ENCODE results near the gene MFN2. TPM values are rescaled to one million over a fixed set of nuclear protein-coding genes. Genes with fewer than 3 reads are reported as not detected.

Gene MFN2
- polyA plus RNA-seq, 3 donors from 2014 or later = 34.9 to 55.9 (median 37.7) TPM

- no peak for DNase-seq
- no peaks in the 10 kb centered on the region for H3K9me3 Mint-ChIP-seq
- H3K4me1 Mint-ChIP-seq = no peaks in the 10 kb centered on the region
- no peak overlapping the region for H3K27ac Mint-ChIP-seq
- H3K36me3 Mint-ChIP-seq = peaks cover 6 to 35% (median 11%) of the 10 kb centered on the region in 3 donors
- H3K27me3 Mint-ChIP-seq (ENCODE audit: low read depth in 3 of 3) = peaks cover 0 to 2% (median 0%) of the 10 kb centered on the region in 3 donors
- no peak overlapping the region for H3K4me3 Mint-ChIP-seq
These were observed 30.7 kb downstream of the MFN2 start for GRCh38 chr1:12010746-12011570.

GRCh38 chr1:12011998-12012397, 31.8 kb downstream of the MFN2 start:
- Mint-ChIP-seq H3K4me3 (no peak overlapping the region), H3K4me1 (no peaks in the 10 kb centered on the region), H3K27ac (no peak overlapping the region)

GRCh38 chr1:12012560-12013316, 32.5 kb downstream of the MFN2 start:
- no peak for DNase-seq
- Mint-ChIP-seq H3K9me3 (no peaks in the 10 kb centered on the region), H3K27ac (peak overlapping the region in 1 of 6 donors; percentile 46), H3K4me1 (no peaks in the 10 kb centered on the region), H3K27me3 (ENCODE audit: low read depth in 3 of 3) (peaks cover 0 to 2% (median 0%) of the 10 kb centered on the region in 3 donors), H3K4me3 (no peak overlapping the region), H3K36me3 (peaks cover under 1 to 24% (median 7%) of the 10 kb centered on the region in 3 donors)

More at GRCh38 chr1:12011998-12012397, 31.8 kb downstream of the MFN2 start:
- no peak for DNase-seq
- Mint-ChIP-seq H3K9me3 (no peaks in the 10 kb centered on the region), H3K36me3 (peaks cover 6 to 31% (median 11%) of the 10 kb centered on the region in 3 donors), H3K27me3 (ENCODE audit: low read depth in 3 of 3) (peaks cover 0 to 2% (median 0%) of the 10 kb centered on the region in 3 donors)

- H3K27me3 Mint-ChIP-seq (ENCODE audit: low read depth in 3 of 3) = peaks cover 3 to 8% (median 5%) of the 10 kb centered on the region in 3 donors
- no peak for DNase-seq
- H3K9me3 Mint-ChIP-seq = no peaks in the 10 kb centered on the region
- H3K4me1 Mint-ChIP-seq = peaks cover 4 to 5% of the 10 kb centered on the region in 2 donors
- peak overlapping the region in 2 of 6 donors; percentile 24 to 72 for H3K27ac Mint-ChIP-seq
- H3K4me3 Mint-ChIP-seq = no peak overlapping the region
- peaks cover 0 to 22% (median 6%) of the 10 kb centered on the region in 3 donors for H3K36me3 Mint-ChIP-seq
These were observed 34.1 kb downstream of the MFN2 start for GRCh38 chr1:12014141-12014991.

GRCh38 chr1:12015001-12015491, 34.8 kb downstream of the MFN2 start:
- Mint-ChIP-seq H3K4me1 (peaks cover 8 to 9% of the 10 kb centered on the region in 2 donors), H3K9me3 (no peaks in the 10 kb centered on the region), H3K27me3 (ENCODE audit: low read depth in 3 of 3) (peaks cover 3 to 8% (median 7%) of the 10 kb centered on the region in 3 donors), H3K27ac (no peak overlapping the region), H3K4me3 (no peak overlapping the region), H3K36me3 (peaks cover 0 to 17% (median 6%) of the 10 kb centered on the region in 3 donors)
- DNase-seq = no peak

- no peak for DNase-seq
- Mint-ChIP-seq H3K36me3 (peaks cover 0 to 17% (median 6%) of the 10 kb centered on the region in 3 donors), H3K4me1 (peaks cover 11 to 13% of the 10 kb centered on the region in 2 donors), H3K9me3 (no peaks in the 10 kb centered on the region), H3K27me3 (ENCODE audit: low read depth in 3 of 3) (peaks cover 3 to 8% (median 7%) of the 10 kb centered on the region in 3 donors), H3K27ac (no peak overlapping the region), H3K4me3 (no peak overlapping the region)
These were observed 35.3 kb downstream of the MFN2 start for GRCh38 chr1:12015499-12015898.

- Mint-ChIP-seq H3K9me3 (no peaks in the 10 kb centered on the region), H3K36me3 (peaks cover 0 to 14% (median 6%) of the 10 kb centered on the region in 3 donors), H3K27ac (no peak overlapping the region), H3K4me3 (no peak overlapping the region), H3K27me3 (ENCODE audit: low read depth in 3 of 3) (peaks cover 3 to 8% (median 7%) of the 10 kb centered on the region in 3 donors), H3K4me1 (peaks cover 11 to 13% of the 10 kb centered on the region in 2 donors)
- DNase-seq = no peak
These were observed 35.9 kb downstream of the MFN2 start for GRCh38 chr1:12016182-12016581.

- no peak for DNase-seq
These were observed 39.7 kb downstream of the MFN2 start for GRCh38 chr1:12019858-12020509.

GRCh38 chr1:12021616-12022015, 41.4 kb downstream of the MFN2 start:
- Mint-ChIP-seq H3K36me3 (peaks cover 8 to 20% (median 8%) of the 10 kb centered on the region in 3 donors), H3K4me1 (peaks cover 13% of the 10 kb centered on the region in 2 donors)

More at GRCh38 chr1:12019858-12020509, 39.7 kb downstream of the MFN2 start:
- peaks cover 3 to 7% (median 7%) of the 10 kb centered on the region in 3 donors for H3K27me3 Mint-ChIP-seq (ENCODE audit: low read depth in 3 of 3)
- H3K36me3 Mint-ChIP-seq = peaks cover 0 to 11% (median 6%) of the 10 kb centered on the region in 3 donors
- H3K4me3 Mint-ChIP-seq = peak overlapping the region; percentile 84 to 90 (median 88)
- no peaks in the 10 kb centered on the region for H3K9me3 Mint-ChIP-seq
- peak overlapping the region in 5 of 6 donors; percentile 18 to 79 (median 53) for H3K27ac Mint-ChIP-seq
- H3K4me1 Mint-ChIP-seq = peaks cover 13% of the 10 kb centered on the region in 2 donors

GRCh38 chr1:12022036-12022435, 41.8 kb downstream of the MFN2 start:
- no peak overlapping the region for H3K27ac Mint-ChIP-seq
- no peak for DNase-seq
- no peak overlapping the region for H3K4me3 Mint-ChIP-seq
- H3K9me3 Mint-ChIP-seq = no peaks in the 10 kb centered on the region
- H3K27me3 Mint-ChIP-seq (ENCODE audit: low read depth in 3 of 3) = peaks cover 3 to 7% (median 7%) of the 10 kb centered on the region in 3 donors
- peaks cover 13% of the 10 kb centered on the region in 2 donors for H3K4me1 Mint-ChIP-seq
- peaks cover 9 to 24% (median 10%) of the 10 kb centered on the region in 3 donors for H3K36me3 Mint-ChIP-seq

More at GRCh38 chr1:12021616-12022015, 41.4 kb downstream of the MFN2 start:
- H3K27ac Mint-ChIP-seq = no peak overlapping the region
- H3K27me3 Mint-ChIP-seq (ENCODE audit: low read depth in 3 of 3) = peaks cover 3 to 7% (median 7%) of the 10 kb centered on the region in 3 donors
- H3K4me3 Mint-ChIP-seq = peak overlapping the region in 1 of 5 donors; percentile 12
- no peaks in the 10 kb centered on the region for H3K9me3 Mint-ChIP-seq
- no peak for DNase-seq

- Mint-ChIP-seq H3K36me3 (peaks cover 15 to 35% (median 20%) of the 10 kb centered on the region in 3 donors), H3K27ac (no peak overlapping the region), H3K9me3 (no peaks in the 10 kb centered on the region), H3K4me1 (peaks cover 0 to 2% of the 10 kb centered on the region in 2 donors), H3K4me3 (no peak overlapping the region), H3K27me3 (ENCODE audit: low read depth in 3 of 3) (no peaks in the 10 kb centered on the region)
- no peak for DNase-seq
These were observed 46.3 kb downstream of the MFN2 start for GRCh38 chr1:12026586-12026985.

GRCh38 chr1:12028248-12028647, 48.0 kb downstream of the MFN2 start:
- Mint-ChIP-seq H3K27me3 (ENCODE audit: low read depth in 3 of 3) (no peaks in the 10 kb centered on the region), H3K36me3 (peaks cover 15 to 35% (median 20%) of the 10 kb centered on the region in 3 donors), H3K4me1 (no peaks in the 10 kb centered on the region), H3K4me3 (no peak overlapping the region), H3K27ac (no peak overlapping the region), H3K9me3 (no peaks in the 10 kb centered on the region)
- no peak for DNase-seq
